Measurements from ENCODE around the gene ARTN. TPM values are rescaled to one million over a fixed set of nuclear protein-coding genes. Genes with fewer than 3 reads are reported as not detected.
A peak's percentile ranks its signal among the peaks of the same experiment; 100 is the strongest.

ARTN gene
- under 1 TPM; 0.10 to 0.52 TPM for total RNA-seq

- Mint-ChIP-seq H3K4me1 (peaks cover 17% of the 10 kb centered on the region), H3K4me3 (no peak within 1 kb of the TSS), H3K9me3 (no peaks in the 10 kb centered on the region), H3K36me3 (ENCODE audit: low read depth) (no peaks in the 10 kb centered on the region), H3K27ac (no peak within 1 kb of the TSS), H3K27me3 (peaks cover 21% of the 10 kb centered on the region)
- no peak for DNase-seq
- POLR2A ChIA-PET = interaction anchor here (0.6 kb wide), 2 partner anchors 404 to 520 kb away, joined by 3 read pairs; no protein-coding TSS in a partner anchor
- CTCF ChIA-PET = interaction anchor here (0.6 to 6.7 kb wide), 27 partner anchors 8 to 413 kb away, joined by 3 to 93 read pairs (median 5); partner anchors contain the start of genes DPH2 and IPO13
Measured at GRCh38 chr1:43933386-43934100, at the start of gene ARTN. TSS of gene ARTN (plus strand) at chr1:43933801. CDS start at chr1:43935657, 1,856 bp downstream.

- H3K4me3 Mint-ChIP-seq = no peak overlapping the region
- ChIA-PET CTCF (interaction anchor here (1.1 to 1.7 kb wide), 2 partner anchors 24 to 49 kb away, joined by 3 to 5 read pairs; no protein-coding TSS in a partner anchor), POLR2A (no interaction called here)
- no peaks in the 10 kb centered on the region for H3K27me3 Mint-ChIP-seq
- H3K9me3 Mint-ChIP-seq = no peaks in the 10 kb centered on the region
- H3K4me1 Mint-ChIP-seq = peaks cover 4% of the 10 kb centered on the region
- no peak overlapping the region for H3K27ac Mint-ChIP-seq
- H3K36me3 Mint-ChIP-seq (ENCODE audit: low read depth) = no peaks in the 10 kb centered on the region
- no peak for DNase-seq
Measured at GRCh38 chr1:43885279-43885801, 48.3 kb upstream of the ARTN start.

- CTCF ChIA-PET = no interaction called here
- Mint-ChIP-seq H3K36me3 (ENCODE audit: low read depth) (no peaks in the 10 kb centered on the region), H3K4me1 (peaks cover 4% of the 10 kb centered on the region), H3K27ac (no peak overlapping the region), H3K27me3 (no peaks in the 10 kb centered on the region), H3K4me3 (no peak overlapping the region), H3K9me3 (no peaks in the 10 kb centered on the region)
- POLR2A ChIA-PET = no interaction called here
- no peak for DNase-seq
Measured at GRCh38 chr1:43887748-43888147, 45.9 kb upstream of the ARTN start.

- CTCF ChIA-PET = no interaction called here
- DNase-seq = no peak
Measured at GRCh38 chr1:43890815-43891214, 42.8 kb upstream of the ARTN start.

GRCh38 chr1:43893006-43893405, 40.6 kb upstream of the ARTN start:
- ChIA-PET POLR2A (no interaction called here), CTCF (interaction anchor here (0.7 to 1.2 kb wide), 4 partner anchors 11 to 130 kb away, joined by 3 to 4 read pairs (median 3); no protein-coding TSS in a partner anchor)
- DNase-seq = no peak
- Mint-ChIP-seq H3K4me3 (no peak overlapping the region), H3K27me3 (no peaks in the 10 kb centered on the region), H3K27ac (no peak overlapping the region), H3K9me3 (no peaks in the 10 kb centered on the region), H3K4me1 (no peaks in the 10 kb centered on the region), H3K36me3 (ENCODE audit: low read depth) (peaks cover 6% of the 10 kb centered on the region)

More at GRCh38 chr1:43890815-43891214, 42.8 kb upstream of the ARTN start:
- H3K27me3 Mint-ChIP-seq = no peaks in the 10 kb centered on the region
- no peak overlapping the region for H3K27ac Mint-ChIP-seq
- H3K36me3 Mint-ChIP-seq (ENCODE audit: low read depth) = peaks cover 2% of the 10 kb centered on the region
- H3K9me3 Mint-ChIP-seq = no peaks in the 10 kb centered on the region
- POLR2A ChIA-PET = no interaction called here
- H3K4me1 Mint-ChIP-seq = no peaks in the 10 kb centered on the region
- H3K4me3 Mint-ChIP-seq = no peak overlapping the region

GRCh38 chr1:43898981-43899380, 34.6 kb upstream of the ARTN start:
- H3K27me3 Mint-ChIP-seq = no peaks in the 10 kb centered on the region
- H3K36me3 Mint-ChIP-seq (ENCODE audit: low read depth) = peaks cover 8% of the 10 kb centered on the region
- no peaks in the 10 kb centered on the region for H3K4me1 Mint-ChIP-seq
- no peaks in the 10 kb centered on the region for H3K9me3 Mint-ChIP-seq
- CTCF ChIA-PET = no interaction called here
- no peak for DNase-seq
- POLR2A ChIA-PET = no interaction called here
- no peak overlapping the region for H3K4me3 Mint-ChIP-seq
- no peak overlapping the region for H3K27ac Mint-ChIP-seq

GRCh38 chr1:43900386-43900785, 33.2 kb upstream of the ARTN start:
- Mint-ChIP-seq H3K4me1 (no peaks in the 10 kb centered on the region), H3K27me3 (no peaks in the 10 kb centered on the region), H3K36me3 (ENCODE audit: low read depth) (peaks cover 6% of the 10 kb centered on the region), H3K27ac (no peak overlapping the region), H3K4me3 (no peak overlapping the region), H3K9me3 (no peaks in the 10 kb centered on the region)
- CTCF ChIA-PET = interaction anchor here (0.5 to 1.1 kb wide), 5 partner anchors 9 to 43 kb away, joined by 3 read pairs; no protein-coding TSS in a partner anchor
- no peak for DNase-seq
- POLR2A ChIA-PET = no interaction called here

- POLR2A ChIA-PET = no interaction called here
- no peak overlapping the region for H3K27ac Mint-ChIP-seq
- peaks cover 6% of the 10 kb centered on the region for H3K36me3 Mint-ChIP-seq (ENCODE audit: low read depth)
- H3K4me3 Mint-ChIP-seq = no peak overlapping the region
- no peaks in the 10 kb centered on the region for H3K4me1 Mint-ChIP-seq
- no peaks in the 10 kb centered on the region for H3K27me3 Mint-ChIP-seq
- DNase-seq = no peak
- CTCF ChIA-PET = no interaction called here
- no peaks in the 10 kb centered on the region for H3K9me3 Mint-ChIP-seq
Measured at GRCh38 chr1:43901196-43901961, 32.2 kb upstream of the ARTN start.

GRCh38 chr1:43902058-43902831, 31.4 kb upstream of the ARTN start:
- H3K4me1 Mint-ChIP-seq = peaks cover 2% of the 10 kb centered on the region
- CTCF ChIA-PET = interaction anchor here (1.0 to 1.4 kb wide), 3 partner anchors 26 to 139 kb away, joined by 5 to 7 read pairs (median 6); no protein-coding TSS in a partner anchor
- no peak overlapping the region for H3K4me3 Mint-ChIP-seq
- no peaks in the 10 kb centered on the region for H3K27me3 Mint-ChIP-seq
- H3K27ac Mint-ChIP-seq = peak overlapping the region; percentile 25
- DNase-seq = no peak
- H3K36me3 Mint-ChIP-seq (ENCODE audit: low read depth) = peaks cover 4% of the 10 kb centered on the region
- H3K9me3 Mint-ChIP-seq = no peaks in the 10 kb centered on the region
- POLR2A ChIA-PET = no interaction called here

GRCh38 chr1:43904660-43905551, 28.7 kb upstream of the ARTN start:
- Mint-ChIP-seq H3K4me3 (no peak overlapping the region), H3K9me3 (no peaks in the 10 kb centered on the region), H3K36me3 (ENCODE audit: low read depth) (peaks cover 2% of the 10 kb centered on the region), H3K27me3 (no peaks in the 10 kb centered on the region), H3K4me1 (peaks cover 2% of the 10 kb centered on the region), H3K27ac (no peak overlapping the region)
- no peak for DNase-seq
- ChIA-PET CTCF (no interaction called here), POLR2A (no interaction called here)

- ChIA-PET POLR2A (no interaction called here), CTCF (interaction anchor here (0.7 to 1.6 kb wide), 2 partner anchors 26 to 30 kb away, joined by 4 read pairs; no protein-coding TSS in a partner anchor)
- Mint-ChIP-seq H3K4me3 (no peak overlapping the region), H3K4me1 (peaks cover 2% of the 10 kb centered on the region), H3K9me3 (no peaks in the 10 kb centered on the region), H3K27me3 (no peaks in the 10 kb centered on the region), H3K36me3 (ENCODE audit: low read depth) (no peaks in the 10 kb centered on the region), H3K27ac (peak overlapping the region; percentile 4)
- no peak for DNase-seq
Measured at GRCh38 chr1:43908226-43908625, 25.4 kb upstream of the ARTN start.

GRCh38 chr1:43908858-43909257, 24.7 kb upstream of the ARTN start:
- ChIA-PET POLR2A (no interaction called here), CTCF (no interaction called here)
- Mint-ChIP-seq H3K27ac (no peak overlapping the region), H3K4me3 (no peak overlapping the region), H3K9me3 (no peaks in the 10 kb centered on the region), H3K4me1 (peaks cover 2% of the 10 kb centered on the region), H3K27me3 (no peaks in the 10 kb centered on the region), H3K36me3 (ENCODE audit: low read depth) (no peaks in the 10 kb centered on the region)
- no peak for DNase-seq
